Activated CD4-positive, alpha-beta T cell treated with anti-CD3 and anti-CD28 coated beads for 36 hours (primary cell): ENCODE measurements around the gene ITGB1. TPM values are rescaled to one million over a fixed set of nuclear protein-coding genes. Genes with fewer than 3 reads are reported as not detected.

Source experiments
- ATAC-seq: fragments of 200-7000 bp; cut with Tn5 transposase; one replicate; pipeline ENCODE4 v1.10.0; 2021; ENCODE audit warnings: mild to moderate bottlenecking, moderate library complexity
- CTCF ChIA-PET: fragments of 350-600 bp; sonication (Branson Sonifier 250); formaldehyde crosslinking; loops from one replicate; lab custom pipeline; 2021; ENCODE audit warnings: antibody characterized with exemption; lab: Charles Lee
- POLR2A ChIA-PET: fragments of 350-600 bp; sonication (Branson Sonifier 250); formaldehyde crosslinking; loops from one replicate; lab custom pipeline; 2021; ENCODE audit warnings: antibody characterized with exemption, inconsistent platforms; lab: Charles Lee
- DNase-seq: peaks from one replicate; pipeline ENCODE4 v3.0.0-alpha.2; 2020
- H3K27ac Mint-ChIP-seq: one replicate; pipeline ENCODE4 v1.8.0; 2021; ENCODE audit warnings: mixed read lengths
- H3K27me3 Mint-ChIP-seq: one replicate; pipeline ENCODE4 v1.8.0; 2021; ENCODE audit warnings: mixed read lengths
- H3K36me3 Mint-ChIP-seq: one replicate; pipeline ENCODE4 v1.8.0; 2021; ENCODE audit warnings: low read depth, mixed read lengths
- H3K4me1 Mint-ChIP-seq: one replicate; pipeline ENCODE4 v1.8.0; 2021; ENCODE audit warnings: mixed read lengths
- H3K4me3 Mint-ChIP-seq: one replicate; pipeline ENCODE4 v1.8.0; 2021; ENCODE audit warnings: mild to moderate bottlenecking, moderate library complexity, mixed read lengths
- H3K9me3 Mint-ChIP-seq: one replicate; pipeline ENCODE4 v1.8.0; 2021; ENCODE audit warnings: low read depth, mixed read lengths
- intact Hi-C, 2 experiments: fragments of 100-400 bp; cut with DNase I in 1 of 2; cut with micrococcal nuclease in 1 of 2; formaldehyde crosslinking; loops; one replicate each; pipeline versions ENCODE4 v1.14.2 to v1.15.1; 2022 to 2024; cut with DNase I, micrococcal nuclease
- total RNA-seq, 2 experiments: library from RNA; stranded (reverse); gene quantifications; one replicate each; pipeline ENCODE4 v1.2.3, GENCODE V29; 2021

ITGB1 gene
- total RNA-seq, 2 experiments from 2014 or later, result 57.6 to 68.9 TPM

- DNase-seq (no peak), ATAC-seq (no peak)
- CTCF ChIA-PET, result interaction anchor here (1.1 to 1.5 kb wide), 3 partner anchors 16 to 54 kb away, joined by 4 to 6 read pairs (median 5); no protein-coding TSS in a partner anchor
- intact Hi-C loops, result loop anchor here (5.0 to 10.0 kb wide), 2 partner anchors 298 to 580 kb away; no protein-coding TSS in a partner anchor
- POLR2A ChIA-PET, result interaction anchor here (0.6 to 0.7 kb wide), 3 partner anchors 12 to 198 kb away, joined by 3 to 4 read pairs (median 3); no protein-coding TSS in a partner anchor
- Mint-ChIP-seq H3K27me3 (peaks cover under 1% of the 10 kb centered on the region), H3K4me1 (peaks cover 63% of the 10 kb centered on the region), H3K36me3 (no peaks in the 10 kb centered on the region), H3K4me3 (peak overlapping the region; percentile 73), H3K9me3 (no peaks in the 10 kb centered on the region), H3K27ac (peak overlapping the region; percentile 27)
Measured at GRCh38 chr10:32954545-32955298, 3.3 kb downstream of the ITGB1 start.

GRCh38 chr10:32954080-32954479 lies 4.0 kb downstream of the ITGB1 start:
- H3K9me3 Mint-ChIP-seq, result no peaks in the 10 kb centered on the region
- POLR2A ChIA-PET, result interaction anchor here (0.6 kb wide), 1 partner anchor 13 kb away, joined by 4 read pairs; no protein-coding TSS in a partner anchor
- H3K4me1 Mint-ChIP-seq, result peaks cover 62% of the 10 kb centered on the region
- DNase-seq (peak; percentile 6), ATAC-seq (no peak)
- H3K27ac Mint-ChIP-seq, result peak overlapping the region; percentile 79
- H3K4me3 Mint-ChIP-seq, result peak overlapping the region; percentile 37
- CTCF ChIA-PET, result interaction anchor here (0.7 to 1.5 kb wide), 3 partner anchors 9 to 55 kb away, joined by 4 to 6 read pairs (median 4); no protein-coding TSS in a partner anchor
- intact Hi-C loops, result loop anchor here in 1 of 2 experiments (10.0 kb wide), 1 partner anchor 579 kb away; no protein-coding TSS in a partner anchor
- H3K36me3 Mint-ChIP-seq, result no peaks in the 10 kb centered on the region
- no peaks in the 10 kb centered on the region for H3K27me3 Mint-ChIP-seq

GRCh38 chr10:32953277-32953927 lies 4.6 kb downstream of the ITGB1 start:
- peak; percentile 19 for DNase-seq
- Mint-ChIP-seq H3K27me3 (no peaks in the 10 kb centered on the region), H3K27ac (peak overlapping the region; percentile 79), H3K4me1 (peaks cover 64% of the 10 kb centered on the region), H3K9me3 (no peaks in the 10 kb centered on the region), H3K36me3 (no peaks in the 10 kb centered on the region), H3K4me3 (peak overlapping the region; percentile 37)
- CTCF ChIA-PET, result interaction anchor here (0.7 to 1.1 kb wide), 2 partner anchors 10 to 18 kb away, joined by 4 read pairs; no protein-coding TSS in a partner anchor
- POLR2A ChIA-PET, result no interaction called here
- intact Hi-C loops, result loop anchor here in 1 of 2 experiments (10.0 kb wide), 1 partner anchor 579 kb away; no protein-coding TSS in a partner anchor
- no peak for ATAC-seq

GRCh38 chr10:32952541-32953276 lies 5.3 kb downstream of the ITGB1 start:
- Mint-ChIP-seq H3K4me3 (peak overlapping the region; percentile 37), H3K27me3 (no peaks in the 10 kb centered on the region), H3K4me1 (peaks cover 69% of the 10 kb centered on the region), H3K9me3 (no peaks in the 10 kb centered on the region), H3K27ac (no peak overlapping the region), H3K36me3 (no peaks in the 10 kb centered on the region)
- POLR2A ChIA-PET, result no interaction called here
- CTCF ChIA-PET, result no interaction called here
- intact Hi-C loops, result loop anchor here in 1 of 2 experiments (10.0 kb wide), 1 partner anchor 578 kb away; no protein-coding TSS in a partner anchor
- ATAC-seq (no peak), DNase-seq (no peak)

GRCh38 chr10:32952094-32952493 lies 5.9 kb downstream of the ITGB1 start:
- ChIA-PET CTCF (no interaction called here), POLR2A (no interaction called here)
- Mint-ChIP-seq H3K27ac (no peak overlapping the region), H3K9me3 (no peaks in the 10 kb centered on the region), H3K4me3 (no peak overlapping the region), H3K4me1 (peaks cover 75% of the 10 kb centered on the region), H3K27me3 (no peaks in the 10 kb centered on the region), H3K36me3 (no peaks in the 10 kb centered on the region)
- intact Hi-C loops, result loop anchor here in 1 of 2 experiments (10.0 kb wide), 1 partner anchor 577 kb away; no protein-coding TSS in a partner anchor
- ATAC-seq (no peak), DNase-seq (no peak)

GRCh38 chr10:32951111-32951510 lies 6.9 kb downstream of the ITGB1 start:
- POLR2A ChIA-PET, result interaction anchor here (0.7 kb wide), 1 partner anchor 675 kb away, joined by 4 read pairs; no protein-coding TSS in a partner anchor
- no peaks in the 10 kb centered on the region for H3K9me3 Mint-ChIP-seq
- H3K4me1 Mint-ChIP-seq, result peaks cover 80% of the 10 kb centered on the region
- H3K36me3 Mint-ChIP-seq, result no peaks in the 10 kb centered on the region
- CTCF ChIA-PET, result interaction anchor here (0.6 to 0.7 kb wide), 2 partner anchors 11 to 459 kb away, joined by 4 read pairs; no protein-coding TSS in a partner anchor
- peak overlapping the region; percentile 78 for H3K27ac Mint-ChIP-seq
- DNase-seq (no peak), ATAC-seq (no peak)
- peak overlapping the region; percentile 47 for H3K4me3 Mint-ChIP-seq
- no peaks in the 10 kb centered on the region for H3K27me3 Mint-ChIP-seq
- intact Hi-C loops, result loop anchor here in 1 of 2 experiments (10.0 kb wide), 1 partner anchor 576 kb away; no protein-coding TSS in a partner anchor

- no peaks in the 10 kb centered on the region for H3K36me3 Mint-ChIP-seq
- peak overlapping the region; percentile 56 for H3K27ac Mint-ChIP-seq
- H3K4me3 Mint-ChIP-seq, result peak overlapping the region; percentile 47
- intact Hi-C loops, result loop anchor here in 1 of 2 experiments (10.0 kb wide), 1 partner anchor 576 kb away; no protein-coding TSS in a partner anchor
- CTCF ChIA-PET, result interaction anchor here (0.6 kb wide), 1 partner anchor 11 kb away, joined by 4 read pairs; no protein-coding TSS in a partner anchor
- ATAC-seq (no peak), DNase-seq (no peak)
- H3K27me3 Mint-ChIP-seq, result no peaks in the 10 kb centered on the region
- H3K4me1 Mint-ChIP-seq, result peaks cover 81% of the 10 kb centered on the region
- POLR2A ChIA-PET, result no interaction called here
- H3K9me3 Mint-ChIP-seq, result no peaks in the 10 kb centered on the region
Measured at GRCh38 chr10:32950591-32951108, 7.4 kb downstream of the ITGB1 start.

GRCh38 chr10:32949221-32949678 lies 8.8 kb downstream of the ITGB1 start:
- no peaks in the 10 kb centered on the region for H3K27me3 Mint-ChIP-seq
- H3K27ac Mint-ChIP-seq, result peak overlapping the region; percentile 7
- H3K4me1 Mint-ChIP-seq, result peaks cover 76% of the 10 kb centered on the region
- intact Hi-C loops, result no loop called here
- DNase-seq, result no peak
- ChIA-PET POLR2A (no interaction called here), CTCF (no interaction called here)
- H3K4me3 Mint-ChIP-seq, result no peak overlapping the region
- H3K36me3 Mint-ChIP-seq, result no peaks in the 10 kb centered on the region
- no peak for ATAC-seq
- no peaks in the 10 kb centered on the region for H3K9me3 Mint-ChIP-seq

- ATAC-seq, result peak; percentile 53
- ChIA-PET POLR2A (no interaction called here), CTCF (no interaction called here)
- H3K27me3 Mint-ChIP-seq, result no peaks in the 10 kb centered on the region
- no peaks in the 10 kb centered on the region for H3K36me3 Mint-ChIP-seq
- peak overlapping the region; percentile 12 for H3K4me3 Mint-ChIP-seq
- peaks cover 74% of the 10 kb centered on the region for H3K4me1 Mint-ChIP-seq
- intact Hi-C loops, result no loop called here
- H3K9me3 Mint-ChIP-seq, result no peaks in the 10 kb centered on the region
- no peak for DNase-seq
- peak overlapping the region; percentile 66 for H3K27ac Mint-ChIP-seq
Measured at GRCh38 chr10:32948451-32948850, 9.6 kb downstream of the ITGB1 start.

- no peaks in the 10 kb centered on the region for H3K36me3 Mint-ChIP-seq
- ChIA-PET CTCF (interaction anchor here (0.5 to 1.0 kb wide), 2 partner anchors 12 to 16 kb away, joined by 3 read pairs; no protein-coding TSS in a partner anchor), POLR2A (no interaction called here)
- no peaks in the 10 kb centered on the region for H3K27me3 Mint-ChIP-seq
- H3K4me1 Mint-ChIP-seq, result peaks cover 69% of the 10 kb centered on the region
- H3K27ac Mint-ChIP-seq, result no peak overlapping the region
- H3K4me3 Mint-ChIP-seq, result no peak overlapping the region
- no peak for ATAC-seq
- intact Hi-C loops, result no loop called here
- no peak for DNase-seq
- no peaks in the 10 kb centered on the region for H3K9me3 Mint-ChIP-seq
Measured at GRCh38 chr10:32947586-32947985, 10.4 kb downstream of the ITGB1 start.
